Progenitor cell of endocrine pancreas (in vitro differentiated cells): Measurements from ENCODE around the gene TRIM17. TPM values are rescaled to one million over a fixed set of nuclear protein-coding genes. Genes with fewer than 3 reads are reported as not detected.
A peak's percentile ranks its signal among the peaks of the same experiment; 100 is the strongest.

Experiments
- DNase-seq: peaks from one replicate; pipeline ENCODE4 v3.0.0; 2021; ENCODE audit warnings: low spot score; ENCODE audit not compliant: unreplicated experiment
- H3K27ac Mint-ChIP-seq: 2 replicates; pipeline ENCODE4 v1.8.0; 2021; ENCODE audit warnings: mild to moderate bottlenecking, moderate library complexity, mixed read lengths
- H3K27me3 Mint-ChIP-seq: 2 replicates; pipeline ENCODE4 v1.8.0; 2021; ENCODE audit warnings: mixed read lengths
- H3K36me3 Mint-ChIP-seq: 2 replicates; pipeline ENCODE4 v1.8.0; 2022; ENCODE audit warnings: mixed read lengths; ENCODE audit not compliant: insufficient read depth
- H3K4me1 Mint-ChIP-seq: 2 replicates; pipeline ENCODE4 v1.8.0; 2021; ENCODE audit warnings: low read depth, mixed read lengths
- H3K4me3 Mint-ChIP-seq: 2 replicates; pipeline ENCODE4 v1.8.0; 2021; ENCODE audit warnings: low read depth, mild to moderate bottlenecking, moderate library complexity, mixed read lengths
- H3K9me3 Mint-ChIP-seq: 2 replicates; pipeline ENCODE4 v1.8.0; 2021; ENCODE audit warnings: low read depth, mixed read lengths
- total RNA-seq: library from RNA; stranded (reverse); gene quantifications from 2 replicates; pipeline ENCODE4 v1.2.1, GENCODE V29; 2021
- TF ChIP-seq, protein P1 (sequence below): fragments of 200-600 bp; sonication (generic); IDR thresholded peaks from one replicate; pipeline ENCODE4 v1.5.0; 2021; ENCODE audit warnings: antibody characterized with exemption, mild to moderate bottlenecking; ENCODE audit not compliant: unreplicated experiment

The TRIM17 gene
- total RNA-seq, 1 donor from 2014 or later, result 20.8 TPM

- Mint-ChIP-seq H3K36me3 (peaks cover 14% of the 10 kb centered on the region), H3K27ac (peak overlapping the region; percentile 19), H3K4me3 (no peak overlapping the region), H3K4me1 (peaks cover 17% of the 10 kb centered on the region), H3K27me3 (no peaks in the 10 kb centered on the region), H3K9me3 (no peaks in the 10 kb centered on the region)
- TF ChIP-seq, protein P1, sequence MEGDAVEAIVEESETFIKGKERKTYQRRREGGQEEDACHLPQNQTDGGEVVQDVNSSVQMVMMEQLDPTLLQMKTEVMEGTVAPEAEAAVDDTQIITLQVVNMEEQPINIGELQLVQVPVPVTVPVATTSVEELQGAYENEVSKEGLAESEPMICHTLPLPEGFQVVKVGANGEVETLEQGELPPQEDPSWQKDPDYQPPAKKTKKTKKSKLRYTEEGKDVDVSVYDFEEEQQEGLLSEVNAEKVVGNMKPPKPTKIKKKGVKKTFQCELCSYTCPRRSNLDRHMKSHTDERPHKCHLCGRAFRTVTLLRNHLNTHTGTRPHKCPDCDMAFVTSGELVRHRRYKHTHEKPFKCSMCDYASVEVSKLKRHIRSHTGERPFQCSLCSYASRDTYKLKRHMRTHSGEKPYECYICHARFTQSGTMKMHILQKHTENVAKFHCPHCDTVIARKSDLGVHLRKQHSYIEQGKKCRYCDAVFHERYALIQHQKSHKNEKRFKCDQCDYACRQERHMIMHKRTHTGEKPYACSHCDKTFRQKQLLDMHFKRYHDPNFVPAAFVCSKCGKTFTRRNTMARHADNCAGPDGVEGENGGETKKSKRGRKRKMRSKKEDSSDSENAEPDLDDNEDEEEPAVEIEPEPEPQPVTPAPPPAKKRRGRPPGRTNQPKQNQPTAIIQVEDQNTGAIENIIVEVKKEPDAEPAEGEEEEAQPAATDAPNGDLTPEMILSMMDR, result no peak
- no peak for DNase-seq
Observed at GRCh38 chr1:228399531-228400236, 17.0 kb downstream of the TRIM17 start.

DNA sequence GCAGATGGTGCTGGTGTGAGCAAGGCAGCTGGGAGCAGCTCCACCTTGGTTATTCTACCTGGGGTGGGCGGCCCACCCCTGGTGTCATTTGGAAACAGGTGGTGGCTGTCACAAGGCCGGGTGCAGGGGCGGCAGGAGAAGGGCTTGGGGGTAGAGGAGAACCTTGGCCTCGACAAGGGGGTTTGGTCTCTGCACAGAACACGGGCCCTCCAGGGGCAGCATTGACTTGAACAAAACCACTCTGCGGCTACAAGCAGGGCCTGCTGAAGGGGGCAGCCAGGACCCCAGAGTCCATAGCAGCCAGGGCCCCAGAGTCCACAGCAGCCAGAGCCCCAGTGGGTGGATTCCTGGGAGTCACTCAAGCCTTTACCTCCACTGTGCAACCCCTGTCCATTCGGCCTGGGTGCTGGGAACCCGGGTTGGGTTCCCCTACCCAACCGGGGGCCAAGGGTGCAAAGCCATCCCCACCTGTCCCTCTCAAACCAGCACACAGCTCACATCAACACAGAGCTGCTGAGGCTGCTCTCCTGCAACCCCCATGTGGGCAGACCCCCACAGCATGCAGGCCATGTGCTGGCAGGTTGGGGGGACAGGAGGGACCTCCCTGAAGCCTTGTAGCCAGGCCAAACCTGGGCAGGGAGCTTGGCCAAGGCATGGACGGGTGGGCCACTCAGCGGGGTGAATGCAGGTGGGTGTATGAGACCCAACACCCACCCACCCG, 17.8 kb downstream of the TRIM17 start:
- no peaks in the 10 kb centered on the region for H3K27me3 Mint-ChIP-seq
- DNase-seq, result no peak
- peaks cover 14% of the 10 kb centered on the region for H3K36me3 Mint-ChIP-seq
- no peak overlapping the region for H3K4me3 Mint-ChIP-seq
- H3K4me1 Mint-ChIP-seq, result peaks cover 10% of the 10 kb centered on the region
- TF ChIP-seq, protein P1, result no peak
- no peak overlapping the region for H3K27ac Mint-ChIP-seq
- no peaks in the 10 kb centered on the region for H3K9me3 Mint-ChIP-seq

DNA sequence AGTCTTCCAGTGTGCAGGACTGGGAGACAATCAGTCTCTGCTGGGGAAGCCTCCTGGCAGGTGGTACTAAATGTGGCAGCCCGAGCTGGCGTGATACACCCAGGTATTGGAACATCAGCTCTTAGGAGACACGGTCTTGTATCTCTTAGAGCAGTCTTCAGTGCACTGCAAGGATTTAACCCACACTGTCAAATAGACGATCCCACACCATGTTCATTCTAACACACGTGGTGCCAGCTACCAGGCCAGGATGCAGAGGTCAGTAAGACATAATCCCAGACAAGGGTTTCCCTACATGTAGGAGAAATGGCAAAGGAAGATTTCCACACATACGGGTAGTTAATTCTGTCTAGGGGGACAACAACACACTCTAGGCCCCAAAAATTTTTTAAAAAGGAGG, 18.7 kb downstream of the TRIM17 start:
- no peak for DNase-seq
- no peak overlapping the region for H3K4me3 Mint-ChIP-seq
- no peaks in the 10 kb centered on the region for H3K9me3 Mint-ChIP-seq
- peaks cover 11% of the 10 kb centered on the region for H3K36me3 Mint-ChIP-seq
- peak overlapping the region; percentile 24 for H3K27ac Mint-ChIP-seq
- TF ChIP-seq, protein P1, result no peak
- H3K27me3 Mint-ChIP-seq, result no peaks in the 10 kb centered on the region
- H3K4me1 Mint-ChIP-seq, result peaks cover 5% of the 10 kb centered on the region

DNA sequence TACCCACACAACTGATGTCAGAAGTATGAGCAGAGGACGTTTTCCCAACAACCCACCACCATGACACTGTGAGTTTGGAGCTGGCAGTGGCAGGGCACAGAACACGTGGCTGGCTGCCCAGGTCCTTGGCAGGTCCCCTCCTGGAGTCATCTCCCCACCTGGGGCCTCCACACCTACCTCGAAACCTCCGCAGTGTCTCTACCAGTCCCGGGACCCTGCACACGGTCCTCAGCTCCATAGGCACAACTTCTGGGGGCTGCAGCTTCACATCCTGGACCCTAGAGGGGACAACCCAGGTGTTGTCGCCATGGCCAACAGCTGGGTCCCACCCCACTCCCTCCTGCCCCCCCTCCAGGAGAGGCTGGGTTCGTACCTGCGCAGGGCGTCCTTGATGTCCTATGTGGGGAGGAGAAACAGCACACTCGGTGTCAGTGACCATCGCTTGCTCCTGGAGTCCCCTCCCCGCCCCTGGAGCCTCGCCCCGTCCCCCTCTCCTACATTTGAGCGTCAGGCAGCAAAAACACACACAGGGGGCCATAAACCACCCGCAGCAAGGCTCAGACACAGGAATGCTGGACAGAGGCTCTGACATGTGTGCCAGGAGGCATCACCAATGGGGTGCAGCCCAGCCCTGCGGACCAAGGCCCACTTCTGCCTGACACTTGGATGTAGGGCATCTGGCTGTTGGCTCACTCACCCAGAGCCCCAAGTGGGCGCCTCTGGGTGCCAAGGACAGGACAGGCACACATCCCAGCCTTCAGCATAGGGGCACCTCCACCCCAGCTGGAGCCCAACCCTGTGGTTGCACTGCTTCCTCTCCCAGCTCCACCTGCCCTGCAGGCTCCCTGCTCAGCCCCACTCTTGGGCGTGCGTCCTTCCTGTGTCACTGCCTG, 19.6 kb downstream of the TRIM17 start:
- Mint-ChIP-seq H3K4me1 (peaks cover 5% of the 10 kb centered on the region), H3K36me3 (peaks cover 8% of the 10 kb centered on the region), H3K27me3 (no peaks in the 10 kb centered on the region), H3K27ac (no peak overlapping the region), H3K4me3 (no peak overlapping the region), H3K9me3 (no peaks in the 10 kb centered on the region)
- TF ChIP-seq, protein P1, result no peak
- no peak for DNase-seq
